Inferior parietal cortex (tissue), 1 donor: ENCODE measurements around the gene SAAL1.
"Not testable (repeated sequence)": the region's sequence is repeated elsewhere in the genome, so short reads cannot be mapped to it uniquely, and the experiment has no call there.

Experiments used
- DNase-seq: peaks from one replicate; pipeline ENCODE4 v3.0.0-alpha.2; 2016; ENCODE audit errors: extremely low spot score

Gene SAAL1, protein sequence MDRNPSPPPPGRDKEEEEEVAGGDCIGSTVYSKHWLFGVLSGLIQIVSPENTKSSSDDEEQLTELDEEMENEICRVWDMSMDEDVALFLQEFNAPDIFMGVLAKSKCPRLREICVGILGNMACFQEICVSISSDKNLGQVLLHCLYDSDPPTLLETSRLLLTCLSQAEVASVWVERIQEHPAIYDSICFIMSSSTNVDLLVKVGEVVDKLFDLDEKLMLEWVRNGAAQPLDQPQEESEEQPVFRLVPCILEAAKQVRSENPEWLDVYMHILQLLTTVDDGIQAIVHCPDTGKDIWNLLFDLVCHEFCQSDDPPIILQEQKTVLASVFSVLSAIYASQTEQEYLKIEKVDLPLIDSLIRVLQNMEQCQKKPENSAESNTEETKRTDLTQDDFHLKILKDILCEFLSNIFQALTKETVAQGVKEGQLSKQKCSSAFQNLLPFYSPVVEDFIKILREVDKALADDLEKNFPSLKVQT

DNA sequence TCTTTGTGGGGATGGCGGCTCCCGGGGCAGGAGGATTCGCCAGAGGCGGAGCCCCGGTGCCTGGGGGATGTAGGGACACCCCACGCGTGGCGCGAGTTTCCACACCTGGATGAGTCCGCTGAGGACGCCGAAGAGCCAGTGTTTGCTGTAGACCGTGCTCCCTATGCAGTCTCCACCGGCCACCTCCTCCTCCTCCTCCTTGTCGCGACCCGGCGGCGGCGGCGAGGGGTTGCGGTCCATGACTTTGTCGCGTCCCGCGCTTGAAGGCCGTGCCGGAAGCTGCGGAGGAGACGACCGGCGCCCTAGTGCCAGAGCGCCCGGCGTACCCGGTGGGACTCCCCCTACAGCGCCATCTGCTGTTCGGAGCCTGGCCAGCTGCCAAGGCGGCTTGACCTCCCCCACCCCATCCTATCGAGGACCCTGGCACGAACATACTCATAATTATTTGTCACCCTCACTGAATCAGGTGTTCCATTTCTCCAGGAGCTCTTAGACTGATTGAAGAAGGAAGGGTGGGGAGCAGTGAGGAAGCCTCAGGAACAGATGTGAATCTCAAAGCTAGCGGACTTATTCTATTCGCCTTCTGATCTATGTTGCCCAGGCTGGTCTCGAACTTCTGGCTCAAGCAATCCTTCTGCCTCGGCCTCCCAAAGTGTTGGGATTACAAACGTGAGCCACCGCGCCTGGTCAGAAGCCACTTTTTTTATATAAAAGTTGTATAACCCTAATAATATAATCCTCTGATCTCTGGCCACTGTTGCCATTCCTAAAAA lies at the start of gene SAAL1:
Gene SAAL1, minus strand, starts transcription at position 281 of the 773 bp plus-strand sequence. Its CDS starts 41 bp downstream, at position 240.
- DNase-seq = peak; percentile 87

DNA sequence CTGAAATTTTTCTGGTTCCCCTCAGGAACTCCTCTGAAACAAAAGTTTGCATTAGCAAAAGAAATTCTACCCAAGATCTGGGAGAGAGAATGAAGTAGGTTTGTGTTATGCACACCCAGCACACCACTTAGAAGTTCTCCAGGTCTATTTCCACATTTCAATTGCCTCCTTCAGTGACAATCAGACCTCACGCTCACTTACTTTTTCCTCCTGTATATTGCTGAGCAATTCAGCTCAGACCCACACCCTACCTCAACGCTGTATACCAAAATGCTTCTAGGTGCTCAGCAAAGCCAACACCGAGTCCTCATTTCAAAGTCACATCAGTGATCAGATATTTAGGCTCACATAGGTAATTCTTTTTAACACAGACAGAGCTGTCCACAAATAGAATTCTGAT lies 45.7 kb upstream of the SAAL1 start:
- no peak for DNase-seq

DNA sequence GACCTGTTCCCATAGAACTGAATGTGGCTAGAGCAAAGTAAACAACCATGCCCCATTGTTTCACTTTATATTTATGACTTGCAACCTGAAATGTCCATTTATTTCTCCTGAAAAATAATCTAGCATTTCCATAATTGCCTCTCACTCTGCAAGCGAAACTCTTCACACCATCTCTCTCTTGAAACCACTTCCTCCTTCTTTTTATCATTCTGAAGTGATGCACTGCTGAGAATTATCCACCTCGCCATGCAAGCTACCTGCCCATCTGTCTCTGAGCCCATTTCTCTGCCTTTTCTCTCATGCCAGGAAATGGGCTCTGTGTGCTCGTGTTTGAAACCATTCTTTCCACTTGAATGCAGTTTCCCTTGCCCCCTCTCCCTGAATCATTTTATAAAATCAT lies 40.0 kb upstream of the SAAL1 start:
- no peak for DNase-seq

DNA sequence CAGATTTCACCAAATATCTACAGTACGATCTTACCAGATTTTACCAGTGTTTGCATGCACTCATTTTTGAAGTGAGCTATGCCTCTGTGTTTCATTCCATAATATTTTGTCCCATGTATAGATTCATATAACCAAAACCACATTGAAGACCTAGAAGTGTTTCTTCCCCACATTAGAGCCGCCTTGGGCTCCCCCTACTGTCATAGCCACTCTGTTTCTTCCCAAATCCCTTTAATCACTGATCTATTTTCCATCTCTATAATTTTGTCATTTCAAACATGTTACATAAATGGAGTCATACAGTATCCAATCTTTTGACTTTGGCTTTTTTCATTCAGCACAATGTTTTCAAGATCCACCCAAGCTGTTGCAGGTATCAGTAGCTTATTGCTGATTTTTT lies 39.1 kb upstream of the SAAL1 start:
- no peak for DNase-seq

DNA sequence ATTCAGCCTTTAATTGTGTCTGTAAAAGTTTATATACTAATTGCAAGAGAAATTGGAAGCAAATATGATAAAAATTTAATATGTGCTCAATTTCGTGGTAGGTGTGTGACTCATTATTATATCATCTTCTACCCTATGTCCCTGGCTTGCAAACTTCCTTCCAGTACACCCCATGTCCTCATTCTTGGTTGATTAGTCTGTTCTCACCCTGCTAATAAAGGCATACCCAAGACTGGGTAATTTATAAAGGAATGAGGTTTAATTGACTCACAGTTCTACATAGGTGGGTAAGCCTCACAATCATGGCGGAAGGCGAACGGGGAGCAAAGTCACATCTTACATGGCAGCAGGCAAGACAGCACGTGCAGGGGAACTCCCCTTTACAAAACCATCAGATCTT lies 38.4 kb upstream of the SAAL1 start:
- no peak for DNase-seq

DNA sequence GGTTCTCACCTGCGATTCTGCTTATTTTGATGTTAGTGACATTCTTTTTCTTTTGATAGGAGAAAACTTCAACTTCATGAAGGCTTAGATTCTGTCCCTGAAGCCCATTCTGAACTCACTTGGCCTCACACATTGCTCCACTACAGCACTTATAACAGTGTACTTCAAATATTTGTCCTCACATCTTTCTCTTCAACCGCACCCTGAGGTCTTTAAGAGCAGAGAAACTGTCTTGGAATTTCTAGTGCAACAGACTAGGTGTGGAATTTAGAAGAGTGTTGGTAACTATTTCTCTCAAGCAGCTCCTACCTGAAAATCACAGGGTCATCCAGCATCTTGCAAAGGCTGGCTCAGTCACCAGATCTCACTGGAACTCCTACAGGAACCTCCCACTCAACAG lies 34.3 kb upstream of the SAAL1 start:
- DNase-seq = no peak

DNA sequence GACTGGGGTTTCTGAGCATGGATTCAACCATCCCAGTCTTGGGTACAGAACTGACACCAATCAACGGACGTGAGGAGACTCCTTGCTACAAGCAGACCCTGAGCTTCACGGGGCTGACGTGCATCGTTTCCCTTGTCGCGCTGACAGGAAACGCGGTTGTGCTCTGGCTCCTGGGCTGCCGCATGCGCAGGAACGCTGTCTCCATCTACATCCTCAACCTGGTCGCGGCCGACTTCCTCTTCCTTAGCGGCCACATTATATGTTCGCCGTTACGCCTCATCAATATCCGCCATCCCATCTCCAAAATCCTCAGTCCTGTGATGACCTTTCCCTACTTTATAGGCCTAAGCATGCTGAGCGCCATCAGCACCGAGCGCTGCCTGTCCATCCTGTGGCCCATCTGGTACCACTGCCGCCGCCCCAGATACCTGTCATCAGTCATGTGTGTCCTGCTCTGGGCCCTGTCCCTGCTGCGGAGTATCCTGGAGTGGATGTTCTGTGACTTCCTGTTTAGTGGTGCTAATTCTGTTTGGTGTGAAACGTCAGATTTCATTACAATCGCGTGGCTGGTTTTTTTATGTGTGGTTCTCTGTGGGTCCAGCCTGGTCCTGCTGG lies 31.4 kb upstream of the SAAL1 start:
- DNase-seq = no peak

DNA sequence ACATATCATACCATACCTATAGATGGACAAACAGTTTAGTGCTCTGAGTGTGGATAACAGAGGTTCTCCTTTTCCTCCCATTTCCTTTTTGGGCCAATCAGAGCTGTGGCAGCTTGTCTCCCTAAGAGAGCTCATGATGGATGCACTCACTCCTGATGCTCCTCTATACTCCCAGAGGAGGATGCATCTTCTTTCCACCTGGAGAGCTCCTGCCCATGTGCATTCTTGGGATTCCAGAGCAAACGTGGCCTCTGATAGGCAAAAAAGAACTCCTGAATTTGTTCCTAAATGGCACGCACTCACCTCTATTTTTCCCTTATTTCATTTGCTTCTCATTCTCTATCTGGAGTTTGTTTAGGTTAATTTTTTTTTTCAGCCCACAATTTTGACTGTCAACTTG lies 29.4 kb upstream of the SAAL1 start:
- no peak for DNase-seq

DNA sequence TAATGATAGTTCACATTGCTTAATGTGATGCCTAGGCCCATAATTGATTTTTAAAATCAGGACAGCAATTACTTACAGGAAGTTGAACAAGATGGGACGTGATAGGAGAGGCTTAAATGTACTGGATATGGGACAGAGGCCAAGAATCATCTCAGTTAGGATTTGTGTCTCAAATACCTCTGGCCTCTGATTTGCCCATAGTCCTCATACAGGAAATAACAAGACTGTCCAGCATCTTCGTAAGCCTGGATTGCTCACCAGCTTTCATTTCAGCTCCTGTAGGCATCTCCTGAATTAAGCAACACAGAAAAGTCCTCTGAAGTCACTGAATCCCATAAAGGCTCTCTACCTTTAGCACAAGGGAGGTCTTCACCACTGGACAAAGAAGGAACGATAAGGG lies 26.5 kb upstream of the SAAL1 start, which contains the start of gene MRGPRX3:
Gene MRGPRX3, plus strand, starts transcription at position 231 of the 400 bp plus-strand sequence. CDS start 4,632 bp downstream, outside the sequence.
- no peak for DNase-seq

DNA sequence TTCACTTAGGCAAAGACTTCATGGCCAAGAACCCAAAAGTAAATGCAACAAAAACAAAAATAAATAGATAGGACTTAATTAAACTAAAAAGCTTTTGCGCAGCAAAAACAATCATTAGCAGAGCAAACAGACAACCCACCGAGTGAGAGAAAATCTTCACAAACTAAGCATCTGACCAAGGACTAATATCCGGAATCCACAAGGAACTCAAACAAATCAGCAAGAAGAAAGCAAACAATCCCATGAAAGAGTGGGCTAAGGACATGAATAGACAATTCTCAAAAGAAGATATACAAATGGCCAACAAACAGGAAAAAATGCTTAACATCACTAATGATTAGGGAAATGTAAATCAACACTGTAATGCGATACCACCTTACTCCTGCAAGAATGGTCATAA lies 25.2 kb upstream of the SAAL1 start:
- not testable (repeated sequence) for DNase-seq

DNA sequence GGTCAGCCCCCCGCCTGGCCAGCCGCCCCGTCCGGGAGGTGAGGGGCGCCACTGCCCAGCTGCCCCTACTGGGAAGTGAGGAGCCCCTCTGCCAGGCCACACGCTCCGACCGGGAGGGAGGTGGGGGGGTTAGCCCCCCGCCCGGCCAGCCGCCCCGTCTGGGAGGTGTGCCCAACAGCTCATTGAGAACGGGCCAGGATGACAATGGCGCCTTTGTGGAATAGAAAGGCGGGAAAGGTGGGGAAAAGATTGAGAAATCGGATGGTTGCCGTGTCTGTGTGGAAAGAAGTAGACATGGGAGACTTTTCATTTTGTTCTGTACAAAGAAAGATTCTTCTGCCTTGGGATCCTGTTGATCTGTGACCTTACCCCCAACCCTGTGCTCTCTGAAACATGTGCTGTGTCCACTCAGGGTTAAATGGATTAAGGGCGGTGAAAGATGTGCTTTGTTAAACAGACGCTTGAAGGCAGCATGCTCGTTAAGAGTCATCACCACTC lies 15.5 kb upstream of the SAAL1 start:
- DNase-seq = not testable (repeated sequence)

DNA sequence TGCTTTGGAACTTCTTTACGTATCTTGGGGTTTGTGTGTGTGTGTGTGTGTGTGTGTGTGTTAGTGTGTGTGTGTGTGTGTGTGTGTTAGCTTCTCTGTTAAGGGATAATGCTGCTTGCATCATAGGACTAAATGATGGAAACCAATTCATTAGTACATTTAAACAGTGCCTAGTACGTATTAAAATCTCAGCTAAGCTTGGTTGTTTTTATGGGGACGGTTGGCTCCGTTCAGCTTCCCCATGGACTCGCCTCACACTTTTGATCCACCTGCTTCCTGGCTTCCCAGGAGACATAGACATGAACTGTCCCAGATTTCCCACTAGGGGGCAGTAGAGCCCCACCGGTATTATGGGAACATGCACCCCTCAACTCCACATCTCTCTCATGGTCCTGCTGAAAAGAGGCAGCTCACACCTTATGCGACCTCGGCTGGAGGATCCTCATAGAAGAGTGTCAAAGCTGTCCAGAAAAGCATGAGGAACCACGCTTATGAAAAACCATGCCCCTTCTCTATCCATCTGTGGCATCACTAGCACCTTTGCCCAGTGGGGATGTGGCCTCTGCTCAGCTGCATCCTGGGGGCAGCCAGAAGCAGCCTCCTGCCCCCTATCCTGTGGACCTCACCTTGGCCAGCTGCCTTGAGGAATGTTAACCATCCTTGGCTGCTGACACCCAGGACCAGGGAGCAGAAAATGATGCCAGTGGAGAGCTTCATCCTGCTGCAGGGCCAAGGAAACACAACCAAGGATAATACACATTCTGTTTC lies 9.7 kb upstream of the SAAL1 start:
- peak; percentile 84 for DNase-seq

DNA sequence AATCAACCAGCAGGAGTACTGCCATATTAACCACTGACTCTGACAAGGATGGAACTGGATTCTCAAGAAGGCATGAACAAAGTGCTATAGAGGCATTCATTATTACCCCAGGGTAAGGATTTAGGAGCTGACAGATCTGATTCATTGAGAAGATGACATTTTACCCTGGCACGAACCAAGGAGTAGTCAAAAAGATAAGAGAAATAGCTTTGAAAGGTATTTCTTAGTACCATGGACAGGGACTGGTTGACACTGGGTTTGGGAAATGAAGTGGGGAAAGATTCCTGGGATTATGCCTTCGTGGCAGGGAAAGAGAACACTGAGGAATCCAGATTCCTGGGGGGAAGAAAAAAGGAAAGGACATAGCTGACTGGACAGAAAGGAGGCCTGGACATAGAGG lies 5.1 kb upstream of the SAAL1 start:
- DNase-seq = no peak

DNA sequence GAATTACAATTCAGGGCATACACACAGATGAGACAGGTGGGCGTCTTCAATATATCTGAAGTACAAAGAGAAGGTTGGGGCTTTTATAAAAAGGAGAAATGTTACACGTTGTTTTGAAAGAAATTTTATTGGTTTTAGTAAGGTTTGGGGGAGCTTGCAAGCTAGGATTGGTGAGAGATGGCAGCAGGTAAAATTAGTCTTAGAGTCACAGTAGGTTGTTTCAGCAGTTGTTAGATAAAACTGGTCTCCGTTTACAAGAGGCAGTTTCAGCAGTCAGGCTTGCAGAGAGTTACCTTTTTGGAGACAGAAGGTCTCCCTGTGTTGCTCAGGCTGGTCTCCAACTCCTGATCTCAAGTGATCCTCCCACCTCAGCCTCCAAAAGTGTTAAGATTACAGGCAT lies 2.4 kb upstream of the SAAL1 start:
- DNase-seq = no peak

DNA sequence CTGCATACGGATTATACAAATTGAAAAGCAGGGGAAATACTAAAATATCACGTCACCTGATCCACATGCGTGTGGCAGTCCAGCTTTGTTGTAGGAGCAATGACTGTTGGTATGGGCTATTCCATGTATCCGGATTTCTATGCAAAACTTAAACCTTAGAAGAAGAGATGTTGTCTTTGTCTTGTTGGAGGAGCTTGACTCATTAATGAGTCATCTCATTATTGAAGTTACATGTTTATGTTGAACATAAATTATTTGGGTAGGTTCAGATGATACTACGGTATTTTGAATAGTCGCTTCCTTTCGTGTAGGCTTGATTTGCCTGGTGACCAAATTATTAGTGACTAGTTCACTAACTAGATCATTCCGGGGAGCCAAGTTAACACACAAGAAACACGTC lies 806 bp upstream of the SAAL1 start:
- no peak for DNase-seq

DNA sequence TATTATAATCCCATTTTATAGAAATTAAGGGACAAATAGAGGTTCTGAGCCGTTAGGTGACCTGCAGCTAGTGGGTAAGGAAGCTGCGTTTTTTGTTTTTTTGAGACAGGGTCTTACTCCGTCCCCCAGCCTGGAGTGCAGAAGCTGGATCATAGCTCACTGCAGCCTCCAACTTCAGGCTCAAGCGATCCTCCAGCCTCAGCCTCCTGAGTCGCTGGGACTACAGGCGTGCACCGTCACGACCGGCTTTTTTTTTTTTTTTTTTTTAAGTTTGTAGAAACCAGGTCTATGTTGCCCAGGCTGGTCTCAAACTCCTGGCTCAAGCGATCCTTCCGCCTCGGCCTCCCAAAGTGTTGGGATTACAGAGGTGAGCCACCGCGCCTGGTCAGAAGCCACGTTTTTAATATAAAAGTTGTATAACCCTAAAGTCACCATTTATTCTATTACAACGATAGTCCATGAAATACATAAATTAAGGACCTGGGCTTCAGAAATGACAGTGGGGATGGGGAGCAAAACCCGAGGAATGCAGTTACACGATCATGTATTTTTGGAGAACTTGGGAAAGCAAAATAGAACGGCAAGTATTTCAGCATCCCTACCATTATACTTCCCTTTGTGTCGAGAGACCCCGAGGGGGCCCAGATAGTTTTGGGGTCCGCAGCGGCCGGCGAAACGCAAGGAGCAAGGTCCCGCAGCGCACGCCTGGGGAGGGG lies 638 bp downstream of the SAAL1 start:
- DNase-seq = no peak

DNA sequence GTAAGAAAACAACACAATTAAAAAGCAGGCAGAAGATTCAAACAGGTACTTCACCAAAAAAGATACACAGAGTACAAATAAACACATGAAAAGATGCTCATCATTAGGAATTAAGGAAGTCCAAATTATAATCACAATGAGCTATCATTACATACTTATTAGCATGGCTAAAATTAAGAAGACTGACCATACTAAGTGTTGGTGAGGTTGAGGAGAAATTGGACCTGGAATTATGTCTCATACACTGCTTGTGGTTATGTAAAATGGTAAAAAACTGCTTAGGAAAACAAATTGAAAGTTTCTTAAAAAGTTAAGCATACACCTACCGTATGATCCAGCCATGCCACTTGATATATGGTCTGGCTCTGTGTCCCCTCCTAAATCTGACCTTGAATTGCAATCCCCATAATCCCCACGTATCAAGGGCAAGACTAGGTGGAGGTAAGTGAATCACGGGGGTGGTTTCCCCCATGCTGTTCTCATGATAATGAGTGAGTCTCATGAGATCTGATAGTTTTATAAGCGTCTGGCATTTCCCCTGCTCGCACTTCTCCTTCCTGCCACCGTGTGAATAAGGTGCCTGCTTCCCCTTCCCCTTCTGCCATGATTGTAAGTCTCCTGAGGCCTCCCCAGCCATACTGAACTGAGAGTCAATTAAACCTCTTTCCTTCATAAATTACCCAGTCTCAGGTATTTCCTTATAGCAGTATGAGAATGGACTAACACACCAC lies 4.8 kb downstream of the SAAL1 start:
- DNase-seq = no peak

DNA sequence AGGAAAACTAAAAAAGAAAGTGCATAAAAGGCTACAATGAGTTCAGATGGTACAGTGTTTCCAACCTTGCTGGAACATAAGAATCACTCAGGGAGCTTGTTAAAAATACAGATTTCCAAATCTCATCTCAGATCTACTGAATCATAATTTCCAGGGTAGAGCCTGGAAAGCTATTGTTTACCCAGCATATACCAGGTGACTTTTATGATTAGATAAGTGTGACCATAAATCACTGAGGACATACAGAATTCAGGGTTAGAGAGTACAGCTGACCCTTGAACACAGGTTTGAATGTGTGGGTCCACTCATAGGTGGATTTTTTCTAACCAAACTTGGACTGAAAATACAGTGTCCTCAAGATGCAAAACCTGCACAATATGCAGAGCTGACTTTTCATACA lies 11.9 kb downstream of the SAAL1 start:
- no peak for DNase-seq

DNA sequence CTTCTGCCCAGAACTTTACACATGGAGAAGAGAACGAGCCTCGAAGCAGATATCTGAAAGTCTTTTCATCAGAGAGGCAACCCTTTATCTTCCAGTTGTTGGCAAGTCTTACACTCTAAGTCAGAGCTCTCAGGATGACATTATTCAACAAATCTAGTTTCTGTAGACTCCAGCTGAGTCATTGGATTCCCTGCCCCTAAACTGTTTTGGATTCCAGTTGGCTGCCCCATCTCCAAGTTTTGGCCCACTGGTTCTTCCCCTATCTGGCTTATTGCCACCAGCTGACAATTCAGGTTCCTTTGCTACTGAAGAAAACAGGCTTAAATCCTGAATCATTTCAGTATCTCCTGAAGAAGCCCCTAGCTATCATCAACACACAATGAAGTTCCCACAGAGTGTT lies 14.2 kb downstream of the SAAL1 start:
- no peak for DNase-seq

DNA sequence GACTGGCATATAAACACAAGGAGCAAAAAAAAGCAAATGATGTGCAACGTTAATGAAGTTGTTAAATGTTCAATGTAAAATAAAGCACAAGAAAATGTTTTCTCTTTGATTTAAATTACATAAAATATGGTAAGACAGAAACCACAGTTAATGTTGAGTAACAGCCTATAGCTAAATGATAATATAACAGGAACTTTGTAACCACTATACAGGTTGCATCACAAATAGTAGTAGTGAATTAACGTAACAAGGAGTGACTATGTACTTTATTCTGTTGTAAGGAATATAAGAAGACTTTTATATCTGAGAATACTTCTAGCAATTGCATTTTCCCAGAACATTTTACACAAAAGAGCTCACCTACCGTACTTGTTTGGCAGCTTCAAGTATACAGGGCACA lies 16.9 kb downstream of the SAAL1 start:
- no peak for DNase-seq
